Measurements from ENCODE around the gene PPP1R3F.
A peak's percentile ranks its signal among the peaks of the same experiment; 100 is the strongest.

PPP1R3F gene, protein sequence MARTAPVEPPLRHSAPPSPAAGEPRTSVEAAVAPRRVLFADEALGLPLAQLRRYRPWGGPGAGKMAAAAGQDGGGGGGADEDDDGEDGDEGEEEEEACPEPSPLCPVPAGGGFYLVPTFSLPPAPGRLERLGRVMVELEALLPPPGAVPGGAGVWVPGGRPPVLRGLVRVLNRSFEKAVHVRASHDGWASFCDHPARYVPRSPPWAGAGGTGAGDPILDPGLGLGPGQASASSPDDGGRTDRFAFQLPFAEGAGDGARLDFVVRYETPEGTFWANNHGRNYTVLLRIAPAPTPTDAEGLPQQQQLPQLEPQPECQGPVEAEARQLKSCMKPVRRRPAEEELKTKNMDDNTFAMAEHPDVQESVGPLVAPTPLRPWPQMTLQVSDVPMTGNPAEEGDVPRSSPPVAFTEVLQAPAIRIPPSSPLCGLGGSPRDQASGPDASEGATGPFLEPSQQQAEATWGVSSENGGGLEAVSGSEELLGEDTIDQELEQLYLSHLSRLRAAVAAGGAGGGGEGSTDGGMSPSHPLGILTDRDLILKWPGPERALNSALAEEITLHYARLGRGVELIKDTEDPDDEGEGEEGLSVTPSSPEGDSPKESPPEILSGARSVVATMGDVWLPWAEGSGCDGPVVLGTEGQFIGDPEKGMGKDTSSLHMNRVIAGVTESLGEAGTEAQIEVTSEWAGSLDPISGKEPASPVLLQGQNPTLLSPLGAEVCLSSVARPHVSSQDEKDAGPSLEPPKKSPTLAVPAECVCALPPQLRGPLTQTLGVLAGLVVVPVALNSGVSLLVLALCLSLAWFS

DNA sequence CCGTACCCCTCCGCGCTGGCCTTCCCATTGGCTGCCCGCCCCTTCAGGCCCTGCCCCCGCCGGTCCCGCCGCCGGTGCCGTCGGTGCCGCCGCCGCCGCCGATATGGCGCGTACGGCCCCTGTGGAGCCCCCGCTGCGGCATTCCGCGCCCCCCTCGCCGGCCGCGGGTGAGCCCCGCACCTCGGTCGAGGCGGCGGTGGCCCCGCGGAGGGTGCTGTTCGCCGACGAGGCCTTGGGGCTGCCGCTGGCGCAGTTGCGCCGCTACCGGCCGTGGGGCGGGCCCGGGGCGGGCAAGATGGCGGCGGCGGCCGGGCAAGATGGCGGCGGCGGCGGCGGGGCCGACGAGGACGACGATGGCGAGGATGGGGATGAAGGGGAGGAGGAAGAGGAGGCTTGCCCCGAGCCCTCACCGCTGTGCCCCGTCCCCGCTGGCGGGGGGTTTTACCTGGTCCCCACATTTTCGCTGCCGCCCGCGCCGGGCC is at the start of gene PPP1R3F:
TSS of gene PPP1R3F (plus strand) at position 27 of the 482 bp plus-strand sequence. CDS start at position 104, 77 bp downstream.
- peak in 1 of 2 experiments; percentile 55 for DNase-seq

DNA sequence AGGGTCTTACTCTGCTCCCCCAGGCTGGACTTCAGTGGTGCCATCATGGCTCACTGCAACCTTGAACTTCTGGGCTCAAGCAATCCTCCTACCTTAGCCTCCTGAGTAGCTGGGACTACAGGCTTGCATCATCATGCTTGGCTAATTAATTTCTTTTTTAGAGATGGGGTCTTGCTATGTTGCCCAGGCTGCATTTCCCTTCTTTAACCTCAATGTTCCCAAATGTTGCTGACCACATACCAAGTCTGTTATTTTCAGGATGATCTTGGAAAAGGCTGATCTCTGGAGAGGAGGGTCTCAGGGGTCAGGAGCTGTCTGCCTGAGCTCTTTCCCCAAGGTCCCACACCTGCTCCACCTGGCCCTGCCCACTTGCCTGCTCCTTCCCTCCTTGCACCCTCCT is 49.5 kb upstream of the PPP1R3F start:
- no peak for DNase-seq

DNA sequence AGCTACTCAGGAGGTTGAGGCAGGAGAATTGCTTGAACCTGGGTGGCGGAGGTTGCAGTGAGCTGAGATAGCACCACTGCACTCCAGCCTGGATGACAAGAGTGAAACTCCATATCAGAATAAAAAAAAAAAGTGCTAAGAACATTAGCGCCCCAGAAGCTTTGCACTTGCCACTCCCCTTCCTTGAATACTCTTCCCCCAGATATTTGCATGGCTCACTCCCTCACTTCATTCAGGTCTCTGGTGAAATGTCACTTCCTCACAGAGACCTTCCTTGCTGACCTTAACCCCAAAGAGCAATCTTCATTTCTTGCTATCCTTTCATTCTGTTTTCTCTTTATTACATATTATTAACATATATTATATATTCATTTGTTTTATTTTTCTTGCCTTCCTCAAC is 47.7 kb upstream of the PPP1R3F start:
- no peak for DNase-seq

DNA sequence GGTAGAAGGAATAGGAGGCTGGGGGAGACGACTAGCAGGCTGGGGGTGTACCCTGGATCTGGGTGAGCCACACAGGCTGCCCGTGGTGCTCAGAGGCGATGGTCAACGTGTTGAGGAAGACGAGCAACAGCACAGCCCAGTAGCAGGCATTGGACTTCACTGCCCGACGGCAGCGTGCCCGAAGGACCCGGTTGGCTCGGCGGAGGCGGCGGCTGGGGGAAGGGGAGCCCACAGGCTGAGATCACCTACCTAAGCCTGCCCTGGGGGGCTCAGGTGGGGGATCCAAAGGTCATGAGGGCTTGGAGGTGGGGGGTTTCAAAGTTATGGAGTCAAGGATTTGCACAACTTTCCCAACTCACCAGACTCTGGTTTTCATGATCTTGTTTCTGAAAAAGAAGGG is 43.7 kb upstream of the PPP1R3F start:
- DNase-seq, result no peak

DNA sequence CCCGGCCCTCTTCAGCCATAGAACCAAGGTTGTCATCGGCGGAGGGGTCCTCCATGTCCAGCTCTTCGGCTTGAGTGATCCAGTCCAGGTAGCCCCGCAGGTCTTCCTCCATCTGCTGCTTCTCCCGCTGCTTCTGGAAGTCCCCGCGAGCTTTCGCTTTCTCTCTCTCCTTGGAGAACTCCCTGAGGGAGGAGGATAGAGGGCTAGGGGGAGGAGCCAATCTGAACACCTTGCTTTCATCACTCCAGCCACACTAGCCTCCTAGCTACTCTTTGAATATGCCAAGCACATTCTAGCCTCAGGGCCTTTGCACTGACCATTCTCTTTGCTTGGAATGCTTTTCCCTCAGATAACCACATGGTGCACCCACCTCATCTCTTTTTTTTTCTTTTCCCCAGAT is 42.6 kb upstream of the PPP1R3F start:
- DNase-seq, result no peak

DNA sequence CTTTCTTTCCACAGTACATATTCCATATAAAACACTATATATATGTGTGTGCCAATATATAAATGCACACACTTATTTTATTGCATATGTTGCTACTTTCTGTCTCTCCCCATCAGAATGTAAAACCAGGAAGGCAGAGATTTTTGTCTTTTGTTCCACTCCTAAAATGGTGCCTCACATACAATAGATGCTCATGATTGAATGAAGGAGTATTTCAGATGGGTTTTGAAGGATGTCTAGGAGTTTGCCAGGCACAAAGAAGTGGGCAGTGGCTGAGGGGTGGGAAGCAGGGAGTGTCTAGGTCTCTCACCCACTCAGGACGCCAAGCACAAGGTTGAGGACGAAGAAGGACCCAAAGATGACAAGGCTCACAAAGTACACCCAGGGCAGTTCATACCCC is 41.9 kb upstream of the PPP1R3F start:
- DNase-seq, result no peak

DNA sequence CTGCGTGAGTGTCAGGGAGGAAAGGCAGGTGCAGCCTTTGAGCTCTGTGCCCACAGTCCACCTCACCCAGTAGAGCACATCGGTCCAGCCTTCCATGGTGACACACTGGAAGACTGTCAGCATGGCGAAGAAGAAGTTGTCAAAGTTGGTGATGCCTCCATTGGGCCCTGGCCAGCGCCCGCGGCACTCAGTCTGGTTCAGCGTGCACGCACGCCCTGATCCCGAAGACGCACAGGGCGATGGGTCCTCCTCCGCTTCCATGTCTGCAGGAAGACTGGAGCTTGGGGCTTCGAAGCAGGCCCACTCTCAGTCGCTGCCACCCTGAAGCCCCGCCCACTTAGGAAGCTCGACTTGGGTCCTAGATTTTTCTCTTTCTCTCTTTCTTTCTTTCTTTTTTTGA is 41.4 kb upstream of the PPP1R3F start:
- no peak for DNase-seq

DNA sequence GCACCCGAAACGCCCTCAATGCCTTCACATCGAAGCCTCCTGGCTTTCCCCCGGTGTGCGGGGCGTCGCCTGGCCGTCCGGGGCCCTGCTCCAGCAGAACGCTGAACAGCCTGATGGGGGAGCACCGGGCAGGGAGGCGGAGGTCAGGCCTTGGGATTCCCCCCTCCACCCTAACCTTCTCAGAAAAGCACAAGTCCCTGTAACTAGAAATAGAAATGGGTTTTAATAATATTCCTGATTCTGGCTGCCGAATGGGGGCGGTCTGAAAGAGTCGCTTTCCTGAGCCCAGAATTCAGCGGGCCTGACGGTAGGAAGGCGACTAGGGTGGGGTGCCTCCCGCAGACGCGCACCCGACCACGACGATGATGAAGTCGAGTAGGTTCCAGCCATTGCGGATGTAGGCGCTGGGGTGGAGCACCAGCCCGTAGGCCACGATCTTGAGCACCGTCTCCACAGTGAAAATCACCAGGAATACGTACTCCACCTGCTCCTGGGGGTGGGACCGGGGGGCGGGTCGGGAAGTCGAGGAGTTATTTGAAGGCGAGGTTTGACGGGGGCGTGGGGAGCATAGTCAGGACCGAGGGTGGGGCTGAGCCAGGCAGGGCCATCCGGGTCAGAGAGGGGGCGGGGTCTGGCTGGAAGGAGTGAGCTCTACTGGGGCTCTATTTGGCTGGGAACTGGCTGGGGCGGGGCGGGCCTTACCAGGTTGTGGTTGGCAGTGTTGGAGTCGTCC is 38.9 kb upstream of the PPP1R3F start:
- no peak for DNase-seq

DNA sequence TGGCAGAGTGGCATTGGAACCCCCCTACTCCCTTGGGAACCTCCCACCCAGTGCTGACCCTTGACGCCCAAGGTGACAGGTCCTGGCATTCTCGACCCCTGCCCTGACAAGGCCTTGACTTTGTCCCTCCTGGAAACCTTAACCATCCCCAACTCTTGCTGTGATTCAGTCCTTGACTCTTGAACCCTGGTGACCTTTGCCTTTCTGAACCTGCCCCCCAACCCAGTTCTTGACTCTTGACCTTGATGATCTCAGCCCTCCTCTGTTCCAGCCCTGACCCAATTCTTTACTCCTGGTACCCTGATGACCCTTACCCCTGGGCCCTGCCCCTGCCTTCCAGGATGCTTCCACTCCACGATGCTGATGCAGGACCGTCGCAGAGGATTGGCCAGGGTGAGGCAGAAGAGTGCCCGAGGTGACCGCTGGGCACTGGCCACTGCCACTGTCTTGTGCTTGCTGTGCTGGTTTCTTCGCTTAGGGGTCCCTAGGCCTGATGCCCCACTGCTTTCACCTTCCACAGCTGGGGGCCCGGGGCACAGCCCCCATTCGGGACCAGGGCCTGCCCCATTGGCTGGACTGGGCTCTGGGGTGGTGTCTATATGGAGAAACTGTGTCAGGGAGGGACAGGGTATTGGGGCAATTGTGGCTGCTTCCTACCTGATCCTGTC is 38.1 kb upstream of the PPP1R3F start:
- DNase-seq, result no peak

DNA sequence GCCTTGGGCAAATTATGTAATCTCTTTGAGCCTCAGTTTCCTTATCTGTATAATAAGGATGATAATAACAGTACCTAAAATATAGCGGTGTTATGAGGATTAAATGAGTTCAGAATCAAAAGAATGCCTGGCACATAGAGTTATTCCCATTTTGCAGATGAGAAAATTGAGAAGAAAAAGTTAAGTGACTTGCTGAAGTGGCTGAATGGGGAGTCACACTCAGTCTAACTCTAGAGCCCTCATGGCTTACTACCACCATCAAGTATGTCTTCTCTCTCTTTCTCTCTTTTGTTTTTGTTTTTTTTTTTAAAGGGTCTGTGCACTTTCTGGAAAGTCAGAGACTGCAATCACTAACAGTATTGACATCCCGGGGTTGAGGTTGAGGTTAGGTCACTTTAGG is 37.1 kb upstream of the PPP1R3F start:
- DNase-seq, result no peak

DNA sequence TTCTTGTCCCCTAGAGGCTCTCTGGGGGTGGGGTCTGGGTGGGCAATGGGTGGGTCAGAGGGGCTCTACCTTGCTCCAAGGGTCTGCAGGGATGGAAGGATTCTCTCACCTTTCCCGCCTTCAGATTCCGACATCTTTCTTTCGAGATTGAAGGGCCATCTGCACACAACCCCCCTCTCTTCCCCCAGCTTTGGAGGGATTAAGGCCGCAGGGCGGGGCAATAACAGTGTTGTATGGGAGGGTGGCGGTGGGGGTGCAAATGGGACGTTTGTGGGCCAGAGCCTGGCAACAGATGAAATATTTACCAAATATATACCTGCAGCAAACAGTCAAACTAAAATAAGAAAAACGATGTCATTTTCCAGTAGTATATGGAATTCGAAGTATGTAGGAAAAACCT is 36.4 kb upstream of the PPP1R3F start, which contains the start of gene CACNA1F:
TSS of gene CACNA1F (minus strand) at position 165 of the 400 bp plus-strand sequence. CDS start at position 134, 31 bp downstream.
- no peak for DNase-seq

DNA sequence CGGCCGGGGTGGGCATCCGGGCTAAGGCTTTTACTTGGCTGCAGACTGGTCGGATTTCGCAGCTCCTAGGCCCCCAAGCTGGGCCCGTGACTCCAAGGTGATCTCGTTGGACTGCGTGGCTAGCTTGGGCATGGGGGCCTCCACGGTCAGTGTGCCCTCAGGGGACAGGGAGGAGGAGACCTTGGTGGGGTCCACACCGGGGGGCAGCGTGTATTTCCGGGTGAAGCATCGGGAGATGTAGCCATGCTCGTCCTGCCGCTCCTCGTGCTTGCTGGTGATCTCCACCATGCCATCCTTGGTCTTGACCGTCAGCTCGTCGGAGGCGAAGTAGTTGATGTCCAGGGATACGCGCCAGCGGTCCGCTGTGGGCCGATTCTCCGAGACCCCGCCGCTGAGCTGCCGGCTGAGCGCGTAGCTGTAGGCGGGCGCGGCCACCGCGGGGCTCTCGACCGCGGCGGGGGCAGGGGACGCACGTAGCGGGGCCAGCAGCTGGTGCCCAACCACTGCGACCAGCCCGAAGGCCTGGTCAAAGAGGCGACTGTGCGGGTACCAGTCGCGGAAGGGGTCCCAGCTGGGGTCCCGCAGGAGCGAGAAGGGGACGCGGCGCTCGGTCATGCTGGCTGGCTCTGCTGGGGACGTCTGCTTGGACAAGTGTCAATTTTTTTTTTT is 35.6 kb upstream of the PPP1R3F start:
- DNase-seq, result no peak

DNA sequence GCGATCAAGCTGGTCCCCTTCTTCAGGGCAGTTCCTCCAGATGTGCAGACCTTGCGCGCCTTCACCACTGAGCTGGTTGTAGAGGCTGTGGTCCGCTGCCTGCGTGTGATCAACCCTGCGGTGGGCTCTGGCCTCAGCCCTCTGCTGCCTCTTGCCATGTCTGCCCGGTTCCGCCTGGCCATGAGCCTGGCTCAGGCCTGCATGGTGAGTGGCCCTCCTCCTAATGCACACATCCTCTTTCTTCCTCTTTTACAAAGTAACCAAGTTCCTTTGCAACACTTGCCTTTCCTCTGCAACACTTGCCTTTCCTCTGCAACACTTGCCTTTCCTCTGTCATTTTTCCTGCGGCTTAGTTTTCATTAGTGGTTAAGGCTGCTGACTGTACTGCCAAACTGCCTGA is 32.5 kb upstream of the PPP1R3F start:
- DNase-seq, result no peak

DNA sequence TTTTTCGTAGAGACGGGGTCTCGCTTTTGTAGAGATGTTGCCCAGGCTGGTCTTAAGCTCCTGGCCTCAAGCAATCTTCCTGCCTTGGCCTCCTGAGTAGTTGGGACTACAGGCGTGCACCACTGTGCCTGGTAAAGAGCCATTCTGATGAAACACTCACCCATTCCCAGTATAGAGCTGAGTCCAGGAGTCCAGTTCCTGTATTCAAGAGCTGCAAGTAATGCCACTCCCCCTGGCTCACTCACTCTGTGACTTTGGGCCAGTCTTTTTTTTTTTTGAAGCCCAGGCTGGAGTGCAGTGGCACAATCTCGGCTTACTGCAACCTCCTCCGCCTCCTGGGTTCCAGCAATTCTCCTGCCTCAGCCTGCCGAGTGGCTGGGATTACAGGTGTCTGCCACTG is 30.9 kb upstream of the PPP1R3F start:
- no peak for DNase-seq

DNA sequence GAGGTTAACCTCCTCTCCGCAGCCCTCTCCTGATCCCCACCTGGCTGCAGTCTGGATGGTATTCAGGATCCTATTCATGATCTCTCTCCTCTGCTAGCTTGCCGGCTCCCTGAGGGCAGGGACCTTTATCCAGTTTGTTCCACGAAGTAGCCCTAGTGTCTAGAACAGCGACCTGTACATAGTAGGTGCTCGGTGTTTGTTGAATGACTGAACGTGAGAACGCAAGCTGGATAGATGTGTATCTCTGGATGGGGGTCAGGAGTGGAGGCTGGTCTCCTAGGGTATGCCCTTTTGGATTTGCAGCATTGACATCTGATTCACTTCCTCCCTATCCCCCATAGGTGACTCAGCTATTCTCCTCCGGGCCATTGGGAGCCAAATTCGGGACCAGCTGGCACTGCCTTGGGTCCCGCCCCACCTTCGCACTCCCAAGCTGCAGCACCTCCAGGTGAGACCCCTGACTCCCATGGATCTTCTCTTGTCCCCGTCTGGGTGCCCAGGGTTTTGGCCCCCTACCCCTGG is 27.0 kb upstream of the PPP1R3F start:
- DNase-seq, result no peak

DNA sequence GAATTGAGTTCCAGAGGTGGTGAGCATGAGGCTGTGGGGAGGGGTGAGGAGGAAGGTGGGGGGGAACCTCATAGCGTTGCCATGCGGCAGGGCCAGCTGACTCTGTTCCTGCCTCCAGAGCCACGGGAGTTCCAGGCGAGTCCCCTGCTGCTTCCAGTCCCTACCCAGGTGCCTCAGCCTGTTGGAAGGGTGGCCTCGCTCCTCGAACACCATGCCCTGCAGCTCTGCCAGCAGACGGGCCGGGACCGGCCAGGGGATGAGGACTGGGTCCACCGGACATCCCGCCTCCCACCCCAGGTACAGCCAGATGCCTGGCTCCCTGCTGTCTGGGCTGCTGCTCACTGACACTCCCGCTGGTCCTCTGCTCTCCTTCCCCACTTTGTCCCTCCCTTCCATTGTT is 26.4 kb upstream of the PPP1R3F start:
- DNase-seq, result no peak

DNA sequence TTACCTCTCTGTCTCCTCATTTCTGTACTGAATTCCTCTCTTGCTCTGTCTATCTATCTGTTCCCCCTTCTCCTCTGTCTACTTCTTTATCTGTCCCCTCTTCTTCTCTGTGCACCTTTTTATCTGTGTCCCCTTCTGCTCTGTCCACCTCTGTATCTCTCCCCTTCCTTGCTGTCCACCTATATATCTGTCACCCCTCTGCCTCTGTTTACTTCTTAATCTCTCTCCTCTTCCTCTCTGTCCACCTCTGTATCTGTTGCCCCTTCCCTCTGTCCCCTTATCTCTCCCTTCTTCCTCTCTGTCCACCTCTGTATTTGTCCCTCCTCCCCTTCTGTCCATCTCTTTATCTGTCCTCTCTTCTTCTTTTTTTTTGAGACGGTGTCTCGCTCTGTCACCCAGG is 25.4 kb upstream of the PPP1R3F start:
- no peak for DNase-seq

DNA sequence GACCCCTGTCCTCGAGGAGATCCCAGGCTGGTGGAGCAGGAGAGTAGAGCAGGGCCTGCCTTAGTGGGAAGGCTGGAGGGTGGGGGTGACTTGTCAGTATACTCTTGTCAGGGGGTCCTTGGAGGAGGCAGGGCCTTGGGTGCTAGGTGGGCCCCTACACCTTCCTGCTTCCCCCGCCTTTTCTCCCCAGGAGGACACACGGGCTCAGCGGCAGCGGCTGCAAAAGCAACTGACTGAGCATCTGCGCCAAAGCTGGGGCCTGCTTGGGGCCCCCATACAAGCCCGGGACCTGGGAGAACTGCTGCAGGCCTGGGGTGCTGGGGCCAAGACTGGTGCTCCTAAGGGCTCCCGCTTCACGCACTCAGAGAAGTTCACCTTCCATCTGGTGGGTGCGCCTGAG is 23.1 kb upstream of the PPP1R3F start:
- DNase-seq, result no peak

DNA sequence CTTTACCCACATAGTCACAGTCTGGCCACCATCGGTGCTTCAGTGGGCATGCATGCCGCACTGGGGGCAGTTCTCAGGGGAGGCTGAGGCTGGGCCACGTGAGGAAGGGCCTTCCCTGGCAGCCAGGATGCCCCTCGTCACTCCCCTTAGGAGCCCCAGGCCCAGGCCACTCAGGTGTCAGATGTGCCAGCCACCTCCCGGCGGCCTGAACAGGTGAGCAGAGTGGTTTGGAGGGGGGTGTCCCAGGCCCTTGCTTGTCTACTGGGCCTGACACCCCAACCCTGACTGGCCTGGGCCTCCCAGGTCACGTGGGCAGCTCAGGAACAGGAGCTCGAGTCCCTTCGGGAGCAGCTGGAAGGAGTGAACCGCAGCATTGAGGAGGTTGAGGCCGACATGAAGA is 22.2 kb upstream of the PPP1R3F start:
- no peak for DNase-seq

DNA sequence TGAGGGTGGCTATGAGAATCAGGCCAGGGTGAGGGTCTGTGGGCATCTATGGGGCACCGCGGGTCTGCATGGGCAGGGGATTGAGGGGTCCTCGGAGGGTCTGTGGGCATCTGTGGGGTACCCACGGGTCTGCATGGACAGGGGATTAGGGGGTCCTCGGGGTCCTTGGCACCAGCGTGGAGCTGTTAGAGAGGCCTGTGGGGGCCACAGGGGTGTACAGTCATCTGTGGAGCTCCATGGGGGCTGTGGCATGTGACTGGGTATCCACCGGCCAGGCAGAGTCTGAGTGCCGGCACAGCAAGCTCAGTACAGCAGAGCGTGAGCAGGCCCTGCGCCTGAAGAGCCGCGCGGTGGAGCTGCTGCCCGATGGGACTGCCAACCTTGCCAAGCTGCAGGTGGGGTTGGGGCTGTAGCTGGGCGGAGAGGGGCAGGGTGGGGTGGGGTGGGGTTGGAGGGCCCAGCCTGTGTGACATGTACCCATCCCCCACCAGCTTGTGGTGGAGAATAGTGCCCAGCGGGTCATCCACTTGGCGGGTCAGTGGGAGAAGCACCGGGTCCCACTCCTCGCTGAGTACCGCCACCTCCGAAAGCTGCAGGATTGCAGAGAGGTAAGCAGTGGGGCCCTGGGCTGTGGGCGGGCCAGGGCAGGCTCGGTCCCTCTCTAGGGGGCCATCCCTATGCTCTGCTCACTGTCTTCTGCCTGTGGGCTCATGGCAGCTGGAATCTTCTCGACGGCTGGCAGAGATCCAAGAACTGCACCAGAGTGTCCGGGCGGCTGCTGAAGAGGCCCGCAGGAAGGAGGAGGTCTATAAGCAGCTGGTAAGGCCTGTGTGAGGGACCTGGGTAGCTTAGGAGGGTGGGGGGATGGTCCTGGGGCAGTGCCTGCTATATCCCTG is 21.4 kb upstream of the PPP1R3F start:
- no peak for DNase-seq

DNA sequence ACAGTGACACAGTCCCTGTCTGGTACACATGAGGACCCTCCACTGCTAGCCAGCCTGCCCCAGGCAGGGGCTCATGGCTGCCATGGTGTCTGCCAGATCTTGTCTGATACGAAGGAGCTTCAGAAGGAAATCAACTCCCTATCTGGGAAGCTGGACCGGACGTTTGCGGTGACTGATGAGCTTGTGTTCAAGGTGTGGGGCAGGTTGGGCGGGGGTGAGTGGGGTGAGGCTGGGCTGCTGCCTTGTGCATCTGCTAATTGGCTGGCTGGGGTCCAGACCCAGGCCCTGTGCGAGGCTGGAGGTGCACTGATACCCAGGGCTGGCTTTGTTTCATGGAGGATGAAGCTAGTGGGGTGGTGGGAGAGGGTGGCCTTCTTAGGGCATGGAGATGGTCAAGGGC is 20.5 kb upstream of the PPP1R3F start:
- DNase-seq, result no peak

All from NCI-H446 (cell line).